Caco-2 (cell line): ENCODE measurements around the gene NRXN3. TPM values are rescaled to one million over a fixed set of nuclear protein-coding genes. Genes with fewer than 3 reads are reported as not detected.

Source experiments
- BruUV-seq: library from RNA; stranded (reverse); fragments of 400-500 nt; replicated peaks from 2 replicates; lab custom pipeline; 2021; lab: Mats Ljungman, UMichigan
- CTCF ChIA-PET: fragments of 300-600 bp; sonication (Branson Sonifier 250); formaldehyde crosslinking; loops from one replicate; lab custom pipeline; 2022; ENCODE audit warnings: antibody characterized with exemption; lab: Charles Lee
- POLR2A ChIA-PET: fragments of 300-600 bp; sonication (Branson Sonifier 250); formaldehyde crosslinking; loops from one replicate; lab custom pipeline; 2022; ENCODE audit warnings: antibody characterized with exemption; lab: Charles Lee
- DNase-seq, 2 experiments: peaks; one replicate each; pipeline versions ENCODE4 v3.0.0 to v3.0.0-alpha.2; 2020 to 2022
- H3K27me3 ChIP-seq: replicated peaks from 2 replicates; pipeline ENCODE4 v1.6.0; 2011; ENCODE audit warnings: low read length; ENCODE audit not compliant: control insufficient read depth, insufficient read depth
- H3K36me3 ChIP-seq: 2 replicates; pipeline ENCODE4 v1.5.1; 2011; ENCODE audit warnings: low read length; ENCODE audit not compliant: control insufficient read depth, insufficient read depth
- H3K4me1 ChIP-seq: fragments of 250-450 bp; sonication (Bioruptor Pico); 2 replicates; pipeline ENCODE4 v1.5.1; 2020; ENCODE audit warnings: mild to moderate bottlenecking
- H3K4me3 ChIP-seq: 2 replicates; pipeline ENCODE4 v1.5.1; 2011; ENCODE audit warnings: low read depth, mild to moderate bottlenecking, control low read depth, low read length
- H3K9me3 ChIP-seq: fragments of 250-450 bp; sonication (Bioruptor Pico); 2 replicates; pipeline ENCODE4 v1.5.1; 2020; ENCODE audit warnings: mild to moderate bottlenecking, moderate library complexity
- H3K27ac Mint-ChIP-seq: one replicate; pipeline ENCODE4 v1.8.0; 2022; ENCODE audit warnings: mixed read lengths; ENCODE audit not compliant: unreplicated experiment
- H3K27me3 Mint-ChIP-seq: one replicate; pipeline ENCODE4 v1.8.0; 2022; ENCODE audit warnings: mixed read lengths; ENCODE audit not compliant: insufficient read depth, unreplicated experiment
- H3K36me3 Mint-ChIP-seq: one replicate; pipeline ENCODE4 v1.8.0; 2022; ENCODE audit warnings: mild to moderate bottlenecking, mixed read lengths; ENCODE audit not compliant: insufficient read depth, unreplicated experiment
- H3K4me1 Mint-ChIP-seq: one replicate; pipeline ENCODE4 v1.8.0; 2022; ENCODE audit warnings: low read depth, mixed read lengths; ENCODE audit not compliant: unreplicated experiment
- H3K4me3 Mint-ChIP-seq: one replicate; pipeline ENCODE4 v1.8.0; 2022; ENCODE audit warnings: mild to moderate bottlenecking, moderate library complexity, mixed read lengths; ENCODE audit not compliant: unreplicated experiment
- H3K9me3 Mint-ChIP-seq: one replicate; pipeline ENCODE4 v1.8.0; 2022; ENCODE audit warnings: mixed read lengths; ENCODE audit not compliant: unreplicated experiment
- CTCF ChIP-seq, 2 experiments: fragments of 200-600 bp in 1 of 2; IDR thresholded peaks; 1 replicate in 1 of 2; 2 replicates in 1 of 2; pipeline versions ENCODE4 v1.5.1 to v1.8.0; 2011 to 2022; ENCODE audit warnings: antibody characterized with exemption in 1 of 2, control low read depth in 1 of 2, inconsistent platforms in 1 of 2, low read depth in 1 of 2, low read length in 1 of 2, mild to moderate bottlenecking in 1 of 2, moderate library complexity in 1 of 2; ENCODE audit not compliant: insufficient read depth in 1 of 2, severe bottlenecking in 1 of 2, unreplicated experiment in 1 of 2
- intact Hi-C: fragments of 100-400 bp; cut with micrococcal nuclease; formaldehyde crosslinking; loops from one replicate; pipeline ENCODE4 v1.10.0; 2022; ENCODE audit not compliant: unreplicated experiment
- total RNA-seq: library from RNA; stranded (reverse); gene quantifications from 2 replicates; pipeline ENCODE4 v1.2.3, GENCODE V29; 2022

The NRXN3 gene
- total RNA-seq, 1 experiment from 2014 or later = 12.4 TPM

GRCh38 chr14:79598339-79598738 lies 1428.2 kb downstream of the NRXN3 start:
- no peaks in the 10 kb centered on the region for H3K27me3 ChIP-seq
- intact Hi-C loops = no loop called here
- no peak for TF ChIP-seq CTCF (IDR thresholded peaks at IDR 0.05; ENCODE audit: insufficient read depth in 1 of 2, low read depth in 1 of 2, low read length in 1 of 2, severe bottlenecking in 1 of 2, unreplicated experiment in 1 of 2)
- no peak overlapping the region for H3K4me3 Mint-ChIP-seq
- BruUV-seq = no TSS peak
- H3K4me3 ChIP-seq = no peak overlapping the region
- POLR2A ChIA-PET = no interaction called here
- H3K4me1 Mint-ChIP-seq = peaks cover 8% of the 10 kb centered on the region
- no peaks in the 10 kb centered on the region for H3K36me3 ChIP-seq
- CTCF ChIA-PET = no interaction called here
- no peak for DNase-seq
- no peak overlapping the region for H3K27ac Mint-ChIP-seq
- H3K9me3 Mint-ChIP-seq = peaks cover 23% of the 10 kb centered on the region
- H3K27me3 Mint-ChIP-seq = no peaks in the 10 kb centered on the region
- H3K36me3 Mint-ChIP-seq = peaks cover 7% of the 10 kb centered on the region
- peaks cover 24% of the 10 kb centered on the region for H3K9me3 ChIP-seq
- H3K4me1 ChIP-seq = peaks cover 34% of the 10 kb centered on the region

GRCh38 chr14:79599239-79599638 lies 1429.1 kb downstream of the NRXN3 start:
- Histone ChIP-seq H3K4me3 (no peak overlapping the region), H3K27me3 (no peaks in the 10 kb centered on the region), H3K4me1 (peaks cover 34% of the 10 kb centered on the region), H3K36me3 (no peaks in the 10 kb centered on the region), H3K9me3 (peaks cover 24% of the 10 kb centered on the region)
- Mint-ChIP-seq H3K4me3 (no peak overlapping the region), H3K36me3 (peaks cover 7% of the 10 kb centered on the region), H3K27me3 (no peaks in the 10 kb centered on the region), H3K9me3 (peaks cover 23% of the 10 kb centered on the region), H3K27ac (peak overlapping the region; percentile 2), H3K4me1 (peaks cover 8% of the 10 kb centered on the region)
- POLR2A ChIA-PET = no interaction called here
- CTCF ChIA-PET = no interaction called here
- BruUV-seq = no TSS peak
- no peak for DNase-seq
- TF ChIP-seq CTCF (IDR thresholded peaks at IDR 0.05; ENCODE audit: insufficient read depth in 1 of 2, low read depth in 1 of 2, low read length in 1 of 2, severe bottlenecking in 1 of 2, unreplicated experiment in 1 of 2) = no peak
- intact Hi-C loops = no loop called here

- Histone ChIP-seq H3K4me1 (peaks cover 34% of the 10 kb centered on the region), H3K9me3 (peaks cover 20% of the 10 kb centered on the region), H3K36me3 (no peaks in the 10 kb centered on the region), H3K4me3 (no peak overlapping the region), H3K27me3 (no peaks in the 10 kb centered on the region)
- ChIA-PET POLR2A (no interaction called here), CTCF (no interaction called here)
- Mint-ChIP-seq H3K27ac (no peak overlapping the region), H3K9me3 (peaks cover 23% of the 10 kb centered on the region), H3K36me3 (peaks cover 7% of the 10 kb centered on the region), H3K4me3 (no peak overlapping the region), H3K4me1 (peaks cover 8% of the 10 kb centered on the region), H3K27me3 (no peaks in the 10 kb centered on the region)
- intact Hi-C loops = no loop called here
- TF ChIP-seq CTCF (IDR thresholded peaks at IDR 0.05; ENCODE audit: insufficient read depth in 1 of 2, low read depth in 1 of 2, low read length in 1 of 2, severe bottlenecking in 1 of 2, unreplicated experiment in 1 of 2) = no peak
- BruUV-seq = no TSS peak
- no peak for DNase-seq
Observed at GRCh38 chr14:79600406-79600805, 1430.2 kb downstream of the NRXN3 start.
